Tibial nerve (tissue), 4 donors: Measurements from ENCODE around the gene GJA4. TPM values are rescaled to one million over a fixed set of nuclear protein-coding genes. Genes with fewer than 3 reads are reported as not detected.

Experiments
- DNase-seq, 2 donors: peaks; one replicate each; pipeline ENCODE4 v3.0.0-alpha.2; 2019; ENCODE audit warnings: low spot score in 2 of 2
- H3K27ac ChIP-seq, 4 donors: fragments of 200-600 bp; sonication (generic) in 3 of 4; one replicate each; pipeline ENCODE4 v1.5.1; 2017 to 2019; ENCODE audit warnings: mild to moderate bottlenecking in 1 of 4
- H3K27me3 ChIP-seq, 2 donors: fragments of 200-600 bp; sonication (generic) in 1 of 2; one replicate each; pipeline versions ENCODE4 v1.5.1 to v1.6.0; 2017 to 2019
- H3K36me3 ChIP-seq, 3 donors: fragments of 200-600 bp; sonication (generic); one replicate each; pipeline ENCODE4 v1.5.1; 2018 to 2019
- H3K4me1 ChIP-seq, 4 donors: fragments of 200-600 bp; sonication (generic) in 3 of 4; one replicate each; pipeline ENCODE4 v1.5.1; 2017 to 2019
- H3K4me3 ChIP-seq, 4 donors: fragments of 200-600 bp; sonication (generic) in 3 of 4; one replicate each; pipeline ENCODE4 v1.5.1; 2017 to 2019; ENCODE audit warnings: mild to moderate bottlenecking in 1 of 4, moderate library complexity in 1 of 4
- H3K9me3 ChIP-seq, 4 donors: fragments of 200-600 bp; sonication (generic) in 3 of 4; one replicate each; pipeline ENCODE4 v1.5.1; 2017 to 2019
- CTCF ChIP-seq, 5 experiments: fragments of 200-600 bp in 3 of 5; fragments of 450-650 bp in 2 of 5; sonication (generic) in 3 of 5; IDR thresholded peaks; one replicate each; pipeline ENCODE4 v1.5.1; 2016 to 2019; ENCODE audit warnings: antibody characterized with exemption in 5 of 5, mild to moderate bottlenecking in 3 of 5, moderate library complexity in 2 of 5
- EP300 ChIP-seq, 2 donors: sonication (generic); formaldehyde crosslinking; IDR thresholded peaks; one replicate each; pipeline ENCODE4 v1.6.1; 2017; ENCODE audit warnings: antibody characterized with exemption in 2 of 2, mild to moderate bottlenecking in 1 of 2
- POLR2A ChIP-seq, 2 donors: fragments of 450-650 bp; IDR thresholded peaks; one replicate each; pipeline ENCODE4 v1.6.1; 2017; ENCODE audit warnings: antibody characterized with exemption in 2 of 2, mild to moderate bottlenecking in 2 of 2, moderate library complexity in 2 of 2
- WGBS, 2 donors: methylation state at CpG; one replicate each; pipeline ENCODE4 v1.1.5; 2018; 5-methylcytosine and 5-hydroxymethylcytosine counted together
- total RNA-seq, 4 donors: library from RNA; depleted of rRNA; stranded (reverse); fragments of >200 nt; gene quantifications; one replicate each; pipeline ENCODE4 v1.1.0, GENCODE V29; 2016

Gene GJA4
- total RNA-seq, 4 donors from 2014 or later = 20.3 to 65.1 (median 37.2) TPM

GRCh38 chr1:34844252-34844634, 51.4 kb downstream of the GJA4 start:
- DNase-seq = no peak
- Histone ChIP-seq H3K27ac (no peak overlapping the region), H3K4me3 (no peak overlapping the region), H3K4me1 (peaks cover 0 to 57% (median 8%) of the 10 kb centered on the region in 4 donors), H3K36me3 (peaks cover 0 to 8% (median 0%) of the 10 kb centered on the region in 3 donors), H3K27me3 (no peaks in the 10 kb centered on the region), H3K9me3 (no peaks in the 10 kb centered on the region)
- TF ChIP-seq CTCF (IDR thresholded peaks at IDR 0.05) (no peak), EP300 (IDR thresholded peaks at IDR 0.05) (no peak), POLR2A (IDR thresholded peaks at IDR 0.05) (no peak)
- 42 to 54% methylated on average over 4 of the region's 4 CpGs for WGBS, 2 donors

Other genes starting within 250 kb of the GJA4 start
- gene GJB5, start 38.0 kb upstream of the GJA4 start, total RNA-seq = 1 to 10 TPM in 1 of 4 donors, under 1 TPM in 1, not detected in 2; 0.22 to 1.0 TPM
- gene GJB4, start 33.3 kb upstream of the GJA4 start, total RNA-seq = not detected
- under 1 TPM in 2 of 4 donors, not detected in 2; 0.22 to 0.63 TPM for gene GJB3, start 11.8 kb upstream of the GJA4 start, total RNA-seq
- 10 to 100 TPM; 17.5 to 35.1 (median 22.0) TPM for gene SMIM12, start 66.8 kb downstream of the GJA4 start, total RNA-seq
- under 1 TPM in 3 of 4 donors, not detected in 1; 0.42 to 0.87 (median 0.78) TPM for gene DLGAP3, start 136.7 kb downstream of the GJA4 start, total RNA-seq
- gene TMEM35B, start 192.3 kb downstream of the GJA4 start, total RNA-seq = 10 to 100 TPM; 42.9 to 66.5 (median 62.2) TPM
- gene ZMYM6, start 238.9 kb downstream of the GJA4 start, total RNA-seq = 10 to 100 TPM; 14.7 to 21.4 (median 17.4) TPM